Peyer's patch (tissue), 4 donors: ENCODE data around the gene RNF31.

ENCODE experiments used
- POLR2A ChIP-seq, 2 donors: fragments of 450-650 bp; IDR thresholded peaks; one replicate each; pipeline ENCODE4 v1.5.1; 2017; ENCODE audit warnings: antibody characterized with exemption in 2 of 2, mild to moderate bottlenecking in 2 of 2, moderate library complexity in 2 of 2
- TF ChIP-seq, protein P1 (sequence below), 6 experiments: fragments of 450-650 bp in 4 of 6; fragments of 200-600 bp in 2 of 6; sonication (generic) in 1 of 6; IDR thresholded peaks; one replicate each; pipeline ENCODE4 v1.5.1; 2017 to 2019; ENCODE audit warnings: antibody characterized with exemption in 6 of 6, mild to moderate bottlenecking in 3 of 6, moderate library complexity in 1 of 6

DNA sequence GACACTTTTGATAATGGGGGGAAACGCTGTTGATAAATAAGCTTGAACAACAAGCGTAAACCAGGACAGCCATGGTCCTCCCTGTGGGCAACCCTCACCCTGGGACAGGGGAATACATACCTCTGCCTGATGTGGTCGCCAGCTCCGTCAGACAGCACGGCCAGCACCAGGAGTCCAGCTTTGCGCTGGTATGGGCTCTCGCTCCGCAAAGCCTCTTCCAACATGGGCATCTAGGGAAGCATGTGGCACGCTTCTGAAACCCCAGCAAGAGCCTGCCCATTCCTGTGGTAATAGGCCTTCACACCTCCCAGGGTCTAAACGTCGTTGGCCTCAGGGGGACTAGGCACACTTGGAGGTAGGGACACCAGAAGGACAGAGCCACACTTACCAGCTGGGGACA, 38.4 kb downstream of the RNF31 start:
- TF ChIP-seq, protein P1, sequence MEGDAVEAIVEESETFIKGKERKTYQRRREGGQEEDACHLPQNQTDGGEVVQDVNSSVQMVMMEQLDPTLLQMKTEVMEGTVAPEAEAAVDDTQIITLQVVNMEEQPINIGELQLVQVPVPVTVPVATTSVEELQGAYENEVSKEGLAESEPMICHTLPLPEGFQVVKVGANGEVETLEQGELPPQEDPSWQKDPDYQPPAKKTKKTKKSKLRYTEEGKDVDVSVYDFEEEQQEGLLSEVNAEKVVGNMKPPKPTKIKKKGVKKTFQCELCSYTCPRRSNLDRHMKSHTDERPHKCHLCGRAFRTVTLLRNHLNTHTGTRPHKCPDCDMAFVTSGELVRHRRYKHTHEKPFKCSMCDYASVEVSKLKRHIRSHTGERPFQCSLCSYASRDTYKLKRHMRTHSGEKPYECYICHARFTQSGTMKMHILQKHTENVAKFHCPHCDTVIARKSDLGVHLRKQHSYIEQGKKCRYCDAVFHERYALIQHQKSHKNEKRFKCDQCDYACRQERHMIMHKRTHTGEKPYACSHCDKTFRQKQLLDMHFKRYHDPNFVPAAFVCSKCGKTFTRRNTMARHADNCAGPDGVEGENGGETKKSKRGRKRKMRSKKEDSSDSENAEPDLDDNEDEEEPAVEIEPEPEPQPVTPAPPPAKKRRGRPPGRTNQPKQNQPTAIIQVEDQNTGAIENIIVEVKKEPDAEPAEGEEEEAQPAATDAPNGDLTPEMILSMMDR (IDR thresholded peaks at IDR 0.05): no peak
- TF ChIP-seq POLR2A (IDR thresholded peaks at IDR 0.05): no peak
